Dendritic cell treated with granulocyte-macrophage colony-stimulating factor and Interleukin-4, amounts not matched to agents 40 ng/mL and 50 ng/mL, for 4 days (primary cell): Measurements from ENCODE around the gene MMP28.

Experiments
- H3K27ac Mint-ChIP-seq: one replicate; pipeline ENCODE4 v1.8.0; 2022; ENCODE audit warnings: mild to moderate bottlenecking, mixed read lengths
- H3K27me3 Mint-ChIP-seq: one replicate; pipeline ENCODE4 v1.8.0; 2022; ENCODE audit warnings: mild to moderate bottlenecking, mixed read lengths
- H3K36me3 Mint-ChIP-seq: one replicate; pipeline ENCODE4 v1.8.0; 2022; ENCODE audit warnings: low read depth, mixed read lengths
- H3K4me1 Mint-ChIP-seq: one replicate; pipeline ENCODE4 v1.8.0; 2022; ENCODE audit warnings: low read depth, mixed read lengths
- H3K4me3 Mint-ChIP-seq: one replicate; pipeline ENCODE4 v1.8.0; 2022; ENCODE audit warnings: mild to moderate bottlenecking, moderate library complexity, mixed read lengths
- H3K9me3 Mint-ChIP-seq: one replicate; pipeline ENCODE4 v1.8.0; 2022; ENCODE audit warnings: mixed read lengths
- intact Hi-C: fragments of 100-400 bp; cut with micrococcal nuclease; formaldehyde crosslinking; loops from one replicate; pipeline ENCODE4 v1.15.0; 2022

Gene MMP28

GRCh38 chr17:35740997-35741931, 54.2 kb downstream of the MMP28 start:
- Mint-ChIP-seq H3K27me3 (peaks cover 50% of the 10 kb centered on the region), H3K27ac (no peak overlapping the region), H3K9me3 (no peaks in the 10 kb centered on the region), H3K4me1 (peaks cover 5% of the 10 kb centered on the region), H3K4me3 (no peak overlapping the region), H3K36me3 (no peaks in the 10 kb centered on the region)
- intact Hi-C loops = loop anchor here (10.0 kb wide), 1 partner anchor 426 kb away; no protein-coding TSS in a partner anchor

- no peak overlapping the region for H3K27ac Mint-ChIP-seq
- H3K36me3 Mint-ChIP-seq = no peaks in the 10 kb centered on the region
Measured at GRCh38 chr17:35740216-35740615, 55.2 kb downstream of the MMP28 start.

GRCh38 chr17:35738519-35739133, 56.8 kb downstream of the MMP28 start:
- H3K4me1 Mint-ChIP-seq = peaks cover 5% of the 10 kb centered on the region
- peaks cover 50% of the 10 kb centered on the region for H3K27me3 Mint-ChIP-seq
- no peak overlapping the region for H3K4me3 Mint-ChIP-seq
- H3K27ac Mint-ChIP-seq = no peak overlapping the region
- no peaks in the 10 kb centered on the region for H3K9me3 Mint-ChIP-seq
- intact Hi-C loops = no loop called here
- H3K36me3 Mint-ChIP-seq = no peaks in the 10 kb centered on the region

More at GRCh38 chr17:35740216-35740615, 55.2 kb downstream of the MMP28 start:
- Mint-ChIP-seq H3K4me1 (peaks cover 5% of the 10 kb centered on the region), H3K27me3 (peaks cover 47% of the 10 kb centered on the region), H3K4me3 (no peak overlapping the region), H3K9me3 (no peaks in the 10 kb centered on the region)
- intact Hi-C loops = loop anchor here (10.0 kb wide), 1 partner anchor 425 kb away; no protein-coding TSS in a partner anchor

- peaks cover 2% of the 10 kb centered on the region for H3K4me1 Mint-ChIP-seq
- peaks cover 42% of the 10 kb centered on the region for H3K27me3 Mint-ChIP-seq
- no peak overlapping the region for H3K4me3 Mint-ChIP-seq
- no peaks in the 10 kb centered on the region for H3K9me3 Mint-ChIP-seq
- intact Hi-C loops = no loop called here
- H3K27ac Mint-ChIP-seq = no peak overlapping the region
- no peaks in the 10 kb centered on the region for H3K36me3 Mint-ChIP-seq
Measured at GRCh38 chr17:35736236-35736635, 59.2 kb downstream of the MMP28 start.

GRCh38 chr17:35735036-35735805, 60.2 kb downstream of the MMP28 start:
- Mint-ChIP-seq H3K9me3 (no peaks in the 10 kb centered on the region), H3K36me3 (no peaks in the 10 kb centered on the region), H3K4me3 (no peak overlapping the region), H3K4me1 (peaks cover 12% of the 10 kb centered on the region), H3K27ac (no peak overlapping the region), H3K27me3 (peaks cover 44% of the 10 kb centered on the region)
- intact Hi-C loops = no loop called here

GRCh38 chr17:35734396-35734795, 61.0 kb downstream of the MMP28 start:
- no peak overlapping the region for H3K27ac Mint-ChIP-seq
- intact Hi-C loops = no loop called here
- peaks cover 13% of the 10 kb centered on the region for H3K4me1 Mint-ChIP-seq
- H3K4me3 Mint-ChIP-seq = no peak overlapping the region
- H3K27me3 Mint-ChIP-seq = peaks cover 41% of the 10 kb centered on the region
- no peaks in the 10 kb centered on the region for H3K36me3 Mint-ChIP-seq
- H3K9me3 Mint-ChIP-seq = no peaks in the 10 kb centered on the region

- Mint-ChIP-seq H3K4me3 (no peak overlapping the region), H3K4me1 (peaks cover 13% of the 10 kb centered on the region), H3K27ac (no peak overlapping the region), H3K27me3 (peaks cover 33% of the 10 kb centered on the region), H3K36me3 (peaks cover 4% of the 10 kb centered on the region), H3K9me3 (no peaks in the 10 kb centered on the region)
- intact Hi-C loops = no loop called here
Measured at GRCh38 chr17:35733366-35733765, 62.1 kb downstream of the MMP28 start.

GRCh38 chr17:35732806-35733136, 62.7 kb downstream of the MMP28 start:
- peaks cover 13% of the 10 kb centered on the region for H3K4me1 Mint-ChIP-seq
- intact Hi-C loops = no loop called here
- no peak overlapping the region for H3K4me3 Mint-ChIP-seq
- no peak overlapping the region for H3K27ac Mint-ChIP-seq
- peaks cover 33% of the 10 kb centered on the region for H3K27me3 Mint-ChIP-seq
- H3K9me3 Mint-ChIP-seq = no peaks in the 10 kb centered on the region
- peaks cover 10% of the 10 kb centered on the region for H3K36me3 Mint-ChIP-seq

- Mint-ChIP-seq H3K4me3 (no peak overlapping the region), H3K27ac (no peak overlapping the region), H3K36me3 (peaks cover 15% of the 10 kb centered on the region), H3K27me3 (peaks cover 33% of the 10 kb centered on the region), H3K9me3 (no peaks in the 10 kb centered on the region), H3K4me1 (peaks cover 13% of the 10 kb centered on the region)
- intact Hi-C loops = no loop called here
Measured at GRCh38 chr17:35731917-35732805, 63.3 kb downstream of the MMP28 start.

- no peak within 1 kb of the TSS for H3K27ac Mint-ChIP-seq
- H3K27me3 Mint-ChIP-seq = peaks cover 33% of the 10 kb centered on the region
- peak within 1 kb of the TSS; percentile 44 for H3K4me3 Mint-ChIP-seq
- peaks cover 22% of the 10 kb centered on the region for H3K36me3 Mint-ChIP-seq
- intact Hi-C loops = no loop called here
- H3K4me1 Mint-ChIP-seq = peaks cover 13% of the 10 kb centered on the region
- H3K9me3 Mint-ChIP-seq = no peaks in the 10 kb centered on the region
Measured at GRCh38 chr17:35731239-35731916, 64.1 kb downstream of the MMP28 start, which contains the start of gene RASL10B. Gene RASL10B, plus strand, starts transcription at chr17:35731639. Its CDS starts 3,546 bp downstream, at chr17:35735185.

GRCh38 chr17:35730400-35731005, 64.9 kb downstream of the MMP28 start:
- H3K9me3 Mint-ChIP-seq = no peaks in the 10 kb centered on the region
- peaks cover 19% of the 10 kb centered on the region for H3K4me1 Mint-ChIP-seq
- H3K36me3 Mint-ChIP-seq = peaks cover 31% of the 10 kb centered on the region
- H3K27me3 Mint-ChIP-seq = peaks cover 33% of the 10 kb centered on the region
- intact Hi-C loops = no loop called here
- no peak overlapping the region for H3K27ac Mint-ChIP-seq
- no peak overlapping the region for H3K4me3 Mint-ChIP-seq

GRCh38 chr17:35729405-35729833, 66.0 kb downstream of the MMP28 start:
- Mint-ChIP-seq H3K36me3 (peaks cover 42% of the 10 kb centered on the region), H3K27ac (no peak overlapping the region), H3K4me3 (no peak overlapping the region), H3K27me3 (peaks cover 29% of the 10 kb centered on the region), H3K9me3 (no peaks in the 10 kb centered on the region), H3K4me1 (peaks cover 22% of the 10 kb centered on the region)
- intact Hi-C loops = no loop called here
